Articular chondrocyte of knee joint (primary cell): ENCODE data around the gene ADGRG7. TPM values are rescaled to one million over a fixed set of nuclear protein-coding genes. Genes with fewer than 3 reads are reported as not detected.

Experiments used
- small RNA-seq: library from RNA; depleted of rRNA; stranded (forward); fragments of <200 nt; gene quantifications from one replicate; pipeline ENCODE3, GENCODE V24; 2012
- total RNA-seq: library from RNA; depleted of rRNA; stranded (reverse); fragments of >200 nt; gene quantifications from 2 replicates; pipeline ENCODE4 v1.2.3, GENCODE V29; 2012

Gene ADGRG7, protein sequence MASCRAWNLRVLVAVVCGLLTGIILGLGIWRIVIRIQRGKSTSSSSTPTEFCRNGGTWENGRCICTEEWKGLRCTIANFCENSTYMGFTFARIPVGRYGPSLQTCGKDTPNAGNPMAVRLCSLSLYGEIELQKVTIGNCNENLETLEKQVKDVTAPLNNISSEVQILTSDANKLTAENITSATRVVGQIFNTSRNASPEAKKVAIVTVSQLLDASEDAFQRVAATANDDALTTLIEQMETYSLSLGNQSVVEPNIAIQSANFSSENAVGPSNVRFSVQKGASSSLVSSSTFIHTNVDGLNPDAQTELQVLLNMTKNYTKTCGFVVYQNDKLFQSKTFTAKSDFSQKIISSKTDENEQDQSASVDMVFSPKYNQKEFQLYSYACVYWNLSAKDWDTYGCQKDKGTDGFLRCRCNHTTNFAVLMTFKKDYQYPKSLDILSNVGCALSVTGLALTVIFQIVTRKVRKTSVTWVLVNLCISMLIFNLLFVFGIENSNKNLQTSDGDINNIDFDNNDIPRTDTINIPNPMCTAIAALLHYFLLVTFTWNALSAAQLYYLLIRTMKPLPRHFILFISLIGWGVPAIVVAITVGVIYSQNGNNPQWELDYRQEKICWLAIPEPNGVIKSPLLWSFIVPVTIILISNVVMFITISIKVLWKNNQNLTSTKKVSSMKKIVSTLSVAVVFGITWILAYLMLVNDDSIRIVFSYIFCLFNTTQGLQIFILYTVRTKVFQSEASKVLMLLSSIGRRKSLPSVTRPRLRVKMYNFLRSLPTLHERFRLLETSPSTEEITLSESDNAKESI
- total RNA-seq = 0.11 TPM in 1 of 2 replicates, not detected in the other

DNA sequence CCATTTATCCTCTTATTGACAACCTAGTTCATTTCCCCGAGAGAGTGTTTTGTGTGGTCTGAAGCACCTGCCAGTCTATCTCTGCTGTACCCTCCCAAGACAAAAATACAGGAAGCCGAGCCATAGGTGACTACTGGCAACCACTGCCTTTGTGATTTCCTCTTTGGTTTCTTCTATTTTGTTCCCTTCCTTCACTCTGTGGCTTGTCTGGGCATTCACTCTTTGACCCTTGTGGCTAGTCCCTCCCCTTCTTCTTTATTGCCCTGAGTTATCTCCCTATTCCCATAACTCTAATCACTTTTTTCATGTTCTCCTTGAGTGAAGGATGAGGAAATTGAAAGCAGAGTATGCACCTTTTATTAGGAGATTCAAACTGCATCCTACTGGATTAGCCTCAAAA is at the start of gene ADGRG7:
Gene ADGRG7 (plus strand): TSS at position 297 of the 400 bp plus-strand sequence. CDS start 256 bp downstream, outside the sequence.

DNA sequence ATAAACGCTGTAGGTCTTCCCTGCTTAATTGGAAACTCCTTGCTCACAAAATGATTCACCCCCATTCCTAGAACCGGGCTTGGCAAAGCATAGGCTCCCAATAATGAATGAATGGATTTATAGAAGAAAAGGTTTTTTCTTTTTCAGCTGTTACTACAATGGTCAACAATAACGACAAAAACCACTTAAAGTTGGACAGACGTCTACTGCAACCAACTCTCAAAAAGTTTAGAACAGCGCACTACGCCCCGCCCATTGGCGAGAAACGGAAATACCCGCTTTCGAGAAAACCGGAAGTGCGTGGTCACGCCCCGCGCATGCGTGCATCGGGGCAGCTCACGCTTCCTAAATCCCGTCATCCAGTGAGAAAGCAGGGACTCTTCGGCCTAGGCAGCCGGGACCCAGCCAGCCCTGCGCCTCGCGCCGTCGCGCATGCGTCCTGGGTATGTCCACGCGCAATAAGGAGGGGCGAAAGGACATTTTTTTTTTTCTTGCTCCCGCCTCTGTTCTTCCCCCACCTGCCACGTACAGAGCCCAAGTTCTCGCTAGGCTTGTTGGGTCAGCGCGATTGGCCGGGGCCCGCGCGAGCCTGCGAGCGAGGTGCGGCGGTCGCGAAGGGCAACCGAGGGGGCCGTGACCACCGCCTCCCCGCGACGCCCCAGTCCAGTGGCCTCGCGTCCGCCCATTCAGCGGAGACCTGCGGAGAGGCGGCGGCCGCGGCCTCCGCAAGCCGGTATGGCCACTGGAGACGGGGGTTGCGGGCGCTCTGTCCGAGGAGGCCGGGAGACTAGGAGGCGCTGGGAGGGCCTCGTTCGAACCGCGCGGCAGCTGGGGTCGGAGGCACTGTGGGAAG is 99.8 kb downstream of the ADGRG7 start, which contains the start of gene TFG:
Gene TFG (plus strand): TSS at position 506 of the 853 bp plus-strand sequence. CDS start 4,192 bp downstream, outside the sequence.

Small RNAs within 50 kb of the gene (small RNA-seq; reads per million reads assigned to genes)
- not detected for gene RF00322

Other genes with a start within 250 kb of the ADGRG7 start
- 62.6 and 70.0 TPM in 2 replicates for gene TOMM70, start 208.5 kb upstream of the ADGRG7 start, total RNA-seq
- gene LNP1, start 208.1 kb upstream of the ADGRG7 start, total RNA-seq = 4.7 and 5.1 TPM in 2 replicates
- gene TMEM45A, start 117.0 kb upstream of the ADGRG7 start, total RNA-seq = 94.2 and 99.8 TPM in 2 replicates
- gene TFG, start 99.9 kb downstream of the ADGRG7 start, total RNA-seq = 137 and 138 TPM in 2 replicates